GM21528 (cell line): ENCODE data around the gene LGR5.

Experiments used
- ATAC-seq: cut with Tn5 transposase; IDR thresholded peaks from one replicate; pipeline ENCODE4 v1.9.1; 2021; ENCODE audit warnings: mild to moderate bottlenecking, moderate library complexity; ENCODE audit not compliant: unreplicated experiment, low FRiP score

The LGR5 gene

GRCh38 chr12:71438670-71439361 is 782 bp upstream of the LGR5 start:
- no peak for ATAC-seq

DNA sequence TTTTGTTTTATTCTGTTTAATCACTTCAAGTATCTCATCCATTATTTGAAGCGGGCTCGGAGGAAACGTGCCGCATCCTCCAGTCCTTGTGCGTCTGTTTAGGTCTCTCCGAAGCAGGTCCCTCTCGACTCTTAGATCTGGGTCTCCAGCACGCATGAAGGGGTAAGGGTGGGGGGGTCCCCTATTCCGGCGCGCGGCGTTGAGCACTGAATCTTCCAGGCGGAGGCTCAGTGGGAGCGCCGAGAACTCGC is 311 bp upstream of the LGR5 start:
- no peak for ATAC-seq

GRCh38 chr12:71440345-71440762 is 756 bp downstream of the LGR5 start:
- peak; percentile 10 for ATAC-seq

GRCh38 chr12:71440763-71441748 is 1.5 kb downstream of the LGR5 start:
- peak; percentile 58 for ATAC-seq

- ATAC-seq: no peak
Measured at GRCh38 chr12:71441836-71442566, 2.4 kb downstream of the LGR5 start.

DNA sequence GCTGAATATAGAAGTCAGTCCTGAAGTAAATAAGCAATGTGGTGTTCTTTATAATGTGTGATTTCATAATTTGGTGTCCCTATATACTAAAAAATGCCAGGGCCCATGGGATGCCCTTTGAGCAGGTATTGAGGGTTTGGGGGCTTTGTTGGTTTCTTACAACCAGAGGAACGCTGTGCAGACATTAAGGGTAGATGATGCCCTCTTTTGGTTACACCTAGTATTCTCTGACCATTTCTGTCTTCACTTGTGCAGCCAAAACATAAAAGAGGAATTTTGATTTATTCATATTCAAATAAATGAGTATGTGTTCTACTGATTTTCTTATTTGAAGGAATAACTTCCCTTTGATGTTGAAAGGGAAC is 3.0 kb downstream of the LGR5 start:
- no peak for ATAC-seq

DNA sequence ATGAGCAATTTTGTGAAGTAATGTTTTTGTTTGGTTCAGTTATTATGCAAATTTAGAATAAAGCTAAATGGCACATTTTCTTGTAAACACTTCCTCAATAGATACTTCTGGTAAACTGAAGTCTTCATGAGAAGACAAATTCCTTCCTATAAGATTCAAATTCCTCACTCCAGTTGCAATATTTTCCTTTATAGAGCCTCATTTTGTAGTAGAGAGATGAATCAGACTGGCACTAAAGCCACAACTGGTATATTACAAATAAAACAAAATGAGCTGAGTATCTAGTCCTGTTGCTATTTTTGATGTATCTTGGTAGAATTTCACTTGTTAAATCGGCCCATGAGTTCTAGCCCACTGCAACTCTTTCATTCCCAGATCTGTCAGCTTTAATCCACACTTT is 5.5 kb downstream of the LGR5 start:
- no peak for ATAC-seq

DNA sequence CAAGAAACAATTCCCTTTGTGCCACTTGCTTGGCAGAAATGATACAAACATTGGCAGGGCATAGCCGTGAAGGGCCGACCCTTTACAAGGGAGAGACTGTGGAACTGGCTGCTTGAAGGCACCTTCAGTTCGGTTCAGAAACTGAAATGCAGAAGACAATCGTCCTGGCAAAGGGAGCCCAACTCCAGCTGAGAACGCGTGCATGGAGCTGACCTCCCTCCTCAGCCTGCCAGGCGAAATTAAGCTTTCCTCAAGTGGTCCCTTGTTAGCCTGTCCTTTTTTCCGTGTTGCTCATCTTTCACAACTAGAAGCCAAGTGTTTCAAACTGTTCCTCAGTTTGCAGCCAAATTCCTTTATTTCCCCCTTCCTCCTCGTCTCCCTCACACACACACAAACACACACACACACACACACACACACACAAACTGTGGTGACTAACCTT is 8.1 kb downstream of the LGR5 start:
- ATAC-seq: no peak

DNA sequence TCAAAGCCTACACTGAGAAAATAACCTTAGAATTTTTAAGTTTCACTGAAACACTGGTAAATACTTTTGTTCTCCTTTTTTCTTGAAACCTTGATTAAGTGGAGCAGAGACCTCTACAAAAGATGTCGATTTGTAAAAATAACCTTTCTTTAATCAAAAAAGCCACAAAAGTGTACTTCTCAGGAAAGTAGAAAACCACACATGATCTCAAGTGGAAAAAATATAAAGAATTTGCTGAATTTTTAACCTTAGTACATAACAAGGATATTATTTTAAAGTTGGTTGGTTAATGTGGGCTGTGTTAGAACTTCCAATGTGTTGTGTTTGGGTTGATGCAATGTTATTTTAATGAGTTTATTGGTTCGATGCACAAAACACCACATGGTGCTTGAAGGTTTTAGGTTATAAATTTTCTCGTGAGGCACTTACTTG is 8.6 kb downstream of the LGR5 start:
- no peak for ATAC-seq

DNA sequence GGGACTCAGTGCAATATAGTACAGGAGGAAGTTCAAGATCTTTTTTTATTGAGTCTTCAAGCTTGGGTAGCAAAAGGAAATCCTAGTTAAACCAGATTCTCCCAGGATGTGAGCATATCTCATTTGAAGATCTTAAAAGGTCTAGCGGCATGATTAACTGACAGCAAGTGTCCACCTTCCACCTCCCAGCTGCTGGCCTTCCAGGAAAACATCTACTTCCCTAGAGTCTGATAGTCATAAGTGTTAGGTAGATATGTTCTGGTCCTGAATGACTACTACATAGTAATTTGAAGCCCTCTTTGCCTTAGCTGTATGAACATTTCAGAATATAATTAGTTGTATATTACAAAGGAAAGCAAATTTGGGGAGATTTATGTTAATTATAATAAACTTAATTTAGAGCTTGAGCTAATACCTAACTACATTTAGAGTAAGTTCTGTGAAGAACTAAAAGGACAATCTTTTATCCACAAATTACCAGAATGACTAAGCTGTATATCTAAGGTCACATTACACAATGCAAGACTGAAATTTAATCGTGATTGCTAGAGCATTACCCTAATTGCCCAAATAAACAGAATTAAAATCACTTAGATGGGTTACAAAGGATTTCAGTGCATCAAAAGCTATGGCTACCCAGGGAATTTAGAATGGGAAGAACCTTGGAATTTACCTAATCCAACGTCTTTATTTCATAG is 9.9 kb downstream of the LGR5 start:
- no peak for ATAC-seq

DNA sequence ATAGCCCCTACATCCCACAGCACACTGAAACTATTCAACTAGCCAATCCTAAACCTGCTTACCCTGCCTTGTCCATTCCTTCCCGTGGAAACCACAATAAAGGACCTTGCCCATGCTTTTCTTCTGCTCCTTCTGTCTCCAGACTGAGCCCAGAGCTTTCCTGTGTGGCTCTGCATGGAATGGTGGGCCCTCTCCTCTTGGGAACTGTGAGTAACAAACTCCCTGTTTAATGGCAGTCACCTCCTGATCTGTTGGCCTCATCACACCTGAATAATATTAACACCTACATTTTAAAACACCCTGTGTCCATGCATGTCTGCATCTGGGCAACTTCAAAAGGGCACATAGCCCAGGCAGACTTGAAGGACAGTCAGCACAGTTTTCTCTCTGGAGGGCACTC is 12.4 kb downstream of the LGR5 start:
- no peak for ATAC-seq

DNA sequence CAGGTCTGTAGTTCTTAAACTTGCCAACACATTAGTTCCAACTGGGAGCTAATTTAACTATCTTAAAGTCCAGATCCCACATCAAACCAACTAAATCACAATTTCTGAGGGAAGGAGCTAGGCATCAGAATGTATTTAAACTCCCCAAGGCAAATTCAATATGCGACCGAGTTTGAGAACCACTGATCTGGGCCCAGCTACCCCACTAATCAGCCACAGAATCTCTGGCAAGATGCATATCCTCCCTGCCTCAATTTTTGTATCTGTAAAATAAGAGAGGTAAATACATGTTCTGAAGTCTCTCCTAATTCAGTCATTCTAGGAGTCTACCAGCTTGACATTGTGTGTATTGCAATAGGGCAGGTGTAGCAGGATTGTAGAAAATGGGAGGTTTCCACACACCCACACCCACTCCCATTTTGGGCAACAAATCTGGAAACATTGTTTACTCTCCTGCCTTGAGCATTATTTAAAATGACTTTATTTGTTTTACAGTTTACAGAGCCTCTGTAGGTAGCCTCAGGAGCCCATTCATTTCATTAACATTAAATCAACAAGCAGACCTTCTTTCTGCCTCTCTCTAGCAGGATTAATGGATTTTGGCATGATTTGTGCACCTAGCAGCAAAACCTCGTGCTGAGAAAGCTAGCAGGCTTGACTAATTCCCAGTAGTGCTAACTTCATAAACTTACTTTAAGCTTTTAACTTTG is 15.6 kb downstream of the LGR5 start:
- ATAC-seq: no peak

- ATAC-seq: no peak
Measured at GRCh38 chr12:71456316-71456715, 16.7 kb downstream of the LGR5 start.

GRCh38 chr12:71456990-71457389 is 17.4 kb downstream of the LGR5 start:
- no peak for ATAC-seq

DNA sequence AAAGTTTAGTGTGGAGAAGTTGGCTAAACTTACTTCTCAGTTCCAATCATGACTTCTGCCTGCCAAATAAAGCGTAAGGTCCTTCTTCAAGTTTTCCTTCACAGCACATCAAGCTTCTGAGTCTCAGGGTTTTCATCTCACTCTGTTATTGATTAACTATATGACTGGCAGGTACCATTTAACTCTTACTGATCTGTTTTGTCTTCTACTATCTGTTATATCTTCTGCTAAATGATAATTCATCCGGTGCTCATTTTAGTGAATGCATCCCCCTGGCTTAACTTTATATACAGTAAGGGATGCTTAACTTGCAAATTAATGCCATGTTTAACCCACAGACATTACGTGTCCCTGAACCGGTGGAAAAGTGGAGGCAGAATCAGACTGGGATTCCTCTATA is 20.7 kb downstream of the LGR5 start:
- no peak for ATAC-seq

GRCh38 chr12:71460850-71461609 is 21.4 kb downstream of the LGR5 start:
- ATAC-seq: no peak

DNA sequence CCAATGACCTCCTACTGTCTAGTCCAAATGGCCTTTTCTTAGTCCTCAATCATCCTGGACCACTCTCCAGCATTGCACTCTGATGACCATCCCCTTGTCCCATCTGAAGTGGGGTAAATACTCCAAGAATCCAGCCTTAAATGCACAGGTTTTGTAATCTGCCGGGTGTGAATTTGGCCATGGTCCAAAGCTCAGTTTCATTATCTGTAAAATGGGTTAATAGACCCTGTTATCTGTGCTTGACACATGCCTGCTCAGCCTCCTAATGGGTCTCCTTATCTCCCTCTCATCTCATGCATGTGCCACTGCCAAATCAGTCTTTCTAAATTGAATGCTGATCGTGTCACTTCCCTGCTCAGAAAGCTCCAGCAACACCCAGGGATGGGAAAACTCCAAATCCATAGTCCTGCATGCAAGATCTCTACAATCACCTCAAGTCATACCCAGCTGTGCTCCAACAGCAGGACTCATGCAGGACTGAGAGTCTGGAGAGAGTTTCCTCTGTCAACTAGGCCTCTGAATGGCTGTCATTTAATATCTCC is 22.3 kb downstream of the LGR5 start:
- no peak for ATAC-seq

GRCh38 chr12:71465796-71466195 is 26.2 kb downstream of the LGR5 start:
- ATAC-seq: no peak

GRCh38 chr12:71469258-71469750 is 29.7 kb downstream of the LGR5 start:
- no peak for ATAC-seq
